Epidermal melanocyte (primary cell): ENCODE results near the gene GNB5.
A peak's percentile ranks its signal among the peaks of the same experiment; 100 is the strongest.

ENCODE experiments used
- DNase-seq: peaks from one replicate; pipeline ENCODE4 v3.0.0; 2011; ENCODE audit warnings: low spot score; ENCODE audit not compliant: insufficient read length

Gene GNB5

DNA sequence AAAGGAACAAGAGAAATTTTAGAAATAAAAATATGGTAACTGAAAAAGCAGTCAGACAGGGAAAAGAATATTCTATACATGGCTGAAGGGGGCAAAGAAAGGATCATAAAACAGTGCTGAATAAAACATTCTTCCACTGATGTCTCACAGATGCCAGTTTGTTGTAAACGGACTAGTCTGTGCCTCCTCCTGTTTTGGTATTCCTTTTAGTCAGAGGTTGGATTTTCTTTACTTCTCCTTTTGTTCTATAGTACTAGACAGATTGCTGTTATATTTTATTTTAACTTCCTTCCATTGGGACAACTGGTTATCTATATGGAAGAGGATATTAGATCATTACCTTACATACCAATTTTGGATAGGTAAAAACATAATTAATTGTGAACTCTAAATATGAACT is 16.0 kb upstream of the GNB5 start:
- no peak for DNase-seq

DNA sequence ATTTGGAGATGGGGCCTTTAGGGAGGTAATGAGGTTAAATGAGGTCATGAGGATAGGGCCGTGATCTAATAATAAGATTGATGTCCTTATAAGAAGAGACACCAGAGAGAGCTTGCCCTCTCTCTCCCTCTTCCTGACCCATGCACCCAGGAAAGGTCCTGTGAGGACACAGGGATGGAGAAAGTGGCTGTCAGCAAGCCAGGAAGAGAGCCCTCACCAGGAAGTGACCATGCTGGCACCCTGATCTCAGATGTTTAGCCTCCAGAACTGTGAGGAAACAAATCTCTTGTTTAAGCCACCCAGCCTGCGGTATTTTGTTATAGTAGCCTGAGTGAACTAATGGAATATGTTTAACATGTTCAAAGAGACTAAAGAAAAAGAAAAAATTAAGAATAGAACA is 15.3 kb upstream of the GNB5 start:
- DNase-seq: no peak

DNA sequence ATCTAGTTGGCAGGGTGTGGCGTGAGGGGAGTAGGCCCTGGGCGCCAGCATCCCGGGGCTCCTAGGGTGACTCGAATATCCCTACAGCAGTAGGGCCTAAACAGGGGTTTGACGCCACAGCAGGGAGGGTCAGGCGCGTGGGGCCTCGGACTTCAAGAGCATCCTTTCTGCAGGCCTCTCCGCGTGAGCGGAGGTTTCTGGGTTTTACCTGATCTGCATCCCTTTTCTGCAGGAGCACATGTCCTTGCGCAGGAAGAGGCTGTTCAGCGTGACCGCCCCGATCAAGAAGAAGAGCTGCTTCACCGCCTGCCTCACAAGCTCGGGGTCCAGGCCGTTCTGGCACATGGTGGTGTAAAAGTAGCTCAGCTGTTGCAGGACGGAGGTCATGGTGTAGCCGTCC is 13.5 kb upstream of the GNB5 start:
- DNase-seq: no peak

DNA sequence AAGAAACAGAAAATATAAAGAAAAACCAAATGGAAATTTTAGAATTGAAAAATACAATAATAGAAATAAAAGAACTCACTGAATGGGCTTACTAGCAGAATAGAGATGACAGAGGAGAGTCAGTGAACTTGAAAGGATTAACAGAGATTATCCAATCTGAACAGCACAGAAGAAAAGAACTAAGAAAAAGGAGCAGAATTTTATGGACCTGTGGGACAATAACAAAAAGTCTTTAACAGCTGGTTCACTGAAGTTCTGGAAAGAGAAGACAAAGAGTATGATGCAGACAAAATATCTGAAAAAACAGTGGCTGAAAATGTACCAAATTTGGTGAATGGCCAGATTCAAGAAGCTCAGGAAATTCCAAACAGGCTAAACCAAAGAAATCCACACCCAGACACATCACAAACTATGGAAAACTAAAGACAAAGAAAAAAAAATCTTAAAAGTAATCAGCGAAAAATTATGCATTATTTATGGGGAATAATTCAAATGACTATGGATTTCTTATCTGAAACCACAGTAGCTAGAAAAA is 9.7 kb upstream of the GNB5 start:
- no peak for DNase-seq

GRCh38 chr15:52199271-52199670 is 8.1 kb upstream of the GNB5 start:
- no peak for DNase-seq

- no peak for DNase-seq
Measured at GRCh38 chr15:52196891-52197290, 5.7 kb upstream of the GNB5 start.

GRCh38 chr15:52193791-52194190 is 2.6 kb upstream of the GNB5 start:
- DNase-seq: no peak

DNA sequence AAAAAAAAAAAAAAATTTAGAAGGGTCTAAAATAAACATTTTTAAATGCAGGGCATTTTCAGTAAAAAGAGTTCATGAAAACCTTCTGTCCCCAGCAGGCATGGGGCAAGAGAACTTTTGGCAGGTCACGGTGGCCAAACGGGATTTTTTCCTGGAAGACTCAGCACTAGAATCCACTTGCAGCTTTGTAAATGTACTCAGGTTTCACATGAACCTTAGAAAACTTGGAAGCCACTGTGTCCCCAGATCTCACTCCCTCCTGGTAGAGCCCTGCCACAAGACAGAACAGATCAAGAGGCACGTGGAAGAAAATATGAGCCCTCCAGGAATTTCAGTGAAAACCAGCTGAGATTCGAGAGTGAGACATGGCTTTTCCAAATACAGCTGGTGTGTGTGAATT is 2.1 kb upstream of the GNB5 start:
- no peak for DNase-seq

DNA sequence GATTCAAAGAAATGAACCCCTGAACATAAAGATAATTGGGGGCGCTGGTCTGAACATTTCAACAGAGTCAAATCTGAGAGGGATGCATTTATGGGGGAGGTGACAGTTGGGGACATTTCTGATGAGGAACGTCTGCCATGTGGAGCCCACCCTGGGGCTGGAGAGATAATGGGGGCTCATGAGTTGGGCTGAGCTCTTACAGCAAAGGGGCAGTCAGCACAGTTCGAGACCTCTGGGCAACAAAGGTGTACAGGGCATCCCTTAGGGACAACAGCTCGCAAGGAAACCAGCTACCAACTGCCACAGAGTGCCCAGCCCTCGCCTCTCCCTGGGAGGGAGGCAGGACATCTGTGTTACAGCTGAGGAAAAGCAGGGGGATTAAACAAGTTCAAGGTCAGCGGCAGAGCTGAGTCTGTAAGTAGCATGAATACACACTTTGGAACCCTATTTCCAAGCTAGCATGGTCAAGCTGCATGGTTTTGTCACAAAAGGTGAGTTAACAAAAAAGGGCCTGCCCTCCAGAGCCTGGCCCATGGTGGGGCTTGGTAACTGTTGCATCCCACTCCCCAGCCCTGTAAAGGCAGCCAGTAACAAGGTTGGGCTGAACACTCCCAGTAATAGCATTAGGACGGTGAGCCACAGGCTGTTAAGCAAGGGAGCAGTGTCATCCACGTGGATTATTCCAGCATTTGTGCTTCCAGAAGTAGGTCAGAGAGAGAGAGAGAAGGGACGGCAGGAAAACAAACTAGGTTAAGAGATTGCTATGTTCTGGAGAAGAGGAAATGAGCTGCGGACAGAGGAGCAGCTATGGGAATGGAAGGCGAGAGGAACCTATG is 4.3 kb downstream of the GNB5 start:
- no peak for DNase-seq

DNA sequence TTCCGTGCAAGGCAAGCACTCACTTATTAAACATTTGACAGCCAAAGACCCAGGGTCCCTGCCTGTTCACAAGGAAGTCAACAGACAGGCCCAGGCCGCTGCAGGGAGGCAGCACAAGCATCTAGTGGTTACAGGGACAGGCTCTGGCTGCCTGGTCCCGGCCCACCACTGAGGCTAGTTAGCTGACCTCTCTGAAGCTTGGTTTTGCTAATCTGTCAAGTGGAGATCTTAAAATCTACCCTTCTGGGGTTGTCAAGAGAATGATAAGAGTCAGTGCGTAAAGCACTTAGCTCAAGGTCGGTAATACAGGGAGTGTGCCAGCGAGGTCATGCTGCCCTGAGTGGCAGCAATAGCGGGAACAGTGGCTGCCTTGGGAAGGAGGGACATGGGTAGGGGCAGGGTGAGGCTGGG is 6.0 kb downstream of the GNB5 start:
- no peak for DNase-seq

GRCh38 chr15:52184721-52185120 is 6.5 kb downstream of the GNB5 start:
- DNase-seq: no peak

GRCh38 chr15:52183562-52184173 is 7.5 kb downstream of the GNB5 start:
- no peak for DNase-seq

GRCh38 chr15:52181938-52182780 is 9.0 kb downstream of the GNB5 start:
- no peak for DNase-seq

DNA sequence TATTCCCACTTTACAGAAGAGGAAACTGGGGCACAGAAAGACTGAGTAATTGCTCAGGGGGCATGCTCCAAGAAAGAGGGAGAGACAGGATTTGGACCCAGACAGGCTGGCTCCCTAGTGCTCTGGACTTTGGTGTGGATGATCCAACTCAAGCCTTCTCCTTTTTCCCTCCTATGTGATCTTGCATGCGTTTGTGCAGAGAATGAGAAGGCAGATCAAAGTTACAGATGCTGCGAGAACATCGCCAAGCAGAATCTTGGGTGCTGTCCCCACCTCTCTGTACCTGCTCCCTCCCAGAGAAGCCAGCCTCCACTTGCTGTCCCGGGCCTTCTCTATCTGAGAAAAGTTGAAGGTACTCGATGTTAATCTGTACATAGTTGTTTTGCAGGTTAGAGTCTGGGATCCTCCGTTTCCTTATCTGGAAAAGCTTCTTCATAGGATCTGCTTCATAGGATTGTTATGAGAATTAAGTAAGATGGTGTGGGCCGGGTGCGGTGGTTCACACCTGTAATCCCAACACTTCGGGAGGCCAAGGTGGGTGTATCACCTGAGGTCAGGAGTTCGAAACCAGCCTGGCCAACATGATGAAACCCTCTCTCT is 10.2 kb downstream of the GNB5 start:
- no peak for DNase-seq

GRCh38 chr15:52180196-52180835 is 10.9 kb downstream of the GNB5 start:
- DNase-seq: no peak

DNA sequence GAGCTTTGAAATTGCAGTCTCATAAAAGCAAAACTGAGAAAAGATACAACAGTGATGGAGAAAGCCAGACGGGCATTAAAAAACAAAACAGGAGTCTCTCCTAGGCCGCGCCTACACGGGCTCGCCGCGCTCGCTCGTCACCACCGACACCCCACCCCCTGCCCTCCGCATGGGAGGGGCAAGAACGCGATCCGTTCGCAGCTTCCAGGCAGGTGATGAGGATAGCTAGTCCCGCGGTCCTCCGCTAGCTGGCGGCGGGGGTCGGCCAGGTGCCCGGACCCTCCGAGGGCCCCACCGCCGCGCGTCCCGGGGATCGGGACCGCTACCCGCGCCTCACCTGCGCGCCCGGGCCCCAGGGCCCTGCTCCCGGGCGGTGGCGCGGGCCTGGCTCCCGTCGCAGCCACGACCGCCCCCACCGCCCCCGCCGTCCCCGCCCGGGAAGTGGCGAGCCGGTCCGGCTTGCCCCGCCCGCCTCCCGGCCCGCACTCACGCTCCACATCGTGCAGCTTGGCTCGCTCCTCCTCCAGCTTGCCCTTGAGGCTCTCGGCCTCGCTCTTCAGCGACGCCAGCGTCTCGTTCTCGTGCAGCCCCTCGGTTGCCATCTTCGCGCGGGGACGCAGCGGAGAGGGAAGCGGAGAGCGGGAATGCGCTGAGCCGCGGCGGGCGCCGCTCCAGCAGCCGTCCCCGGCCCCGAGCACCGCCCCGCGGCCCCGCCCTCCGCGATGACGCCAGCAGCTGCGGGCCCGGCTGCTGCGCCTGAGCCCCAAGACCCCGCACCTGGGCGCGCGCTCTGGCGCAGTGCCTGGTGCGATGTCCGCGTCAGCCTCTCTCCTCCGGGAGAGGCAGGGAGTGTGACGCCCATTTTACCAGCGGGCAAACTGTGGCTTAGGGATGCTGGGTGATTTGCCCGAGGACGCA is 11.7 kb downstream of the GNB5 start:
- peak; percentile 84 for DNase-seq

DNA sequence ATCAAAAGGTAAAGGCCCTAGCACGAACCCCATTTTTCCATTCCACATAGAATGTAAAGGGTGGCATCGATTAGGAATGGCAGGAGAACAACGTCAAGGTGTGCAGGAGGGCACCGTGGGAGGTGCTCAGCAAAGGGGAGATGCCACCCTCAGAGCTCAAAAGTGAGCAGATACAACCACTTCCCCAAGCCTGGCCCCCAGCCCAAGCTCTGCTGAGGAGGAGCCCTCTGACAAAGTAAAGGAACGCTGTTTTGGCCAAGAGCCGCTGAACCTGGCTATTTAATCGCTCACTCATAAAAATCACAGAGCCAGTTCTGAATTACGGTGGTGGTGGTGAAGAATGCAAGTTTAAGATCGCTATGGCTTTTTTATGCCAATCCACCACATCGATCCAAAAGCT is 12.4 kb downstream of the GNB5 start:
- no peak for DNase-seq

DNA sequence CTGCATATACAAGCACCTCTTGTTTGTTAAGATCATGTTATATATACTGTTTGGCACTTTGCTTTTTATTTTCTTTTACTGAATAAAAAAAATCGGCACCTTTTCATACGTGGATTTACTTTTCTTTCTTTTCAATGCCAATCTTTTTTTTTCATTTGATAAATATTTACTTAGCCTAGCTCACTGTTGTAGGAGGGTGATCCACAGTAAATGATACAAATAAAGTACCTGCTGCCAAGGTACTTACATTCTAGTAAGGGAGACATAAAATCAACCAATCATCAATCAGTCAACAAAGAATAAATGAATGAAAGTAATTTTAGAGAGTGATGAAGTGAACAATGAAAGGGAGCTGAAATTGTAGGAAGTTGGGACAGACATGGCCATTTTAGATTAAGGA is 18.3 kb downstream of the GNB5 start:
- DNase-seq: no peak

DNA sequence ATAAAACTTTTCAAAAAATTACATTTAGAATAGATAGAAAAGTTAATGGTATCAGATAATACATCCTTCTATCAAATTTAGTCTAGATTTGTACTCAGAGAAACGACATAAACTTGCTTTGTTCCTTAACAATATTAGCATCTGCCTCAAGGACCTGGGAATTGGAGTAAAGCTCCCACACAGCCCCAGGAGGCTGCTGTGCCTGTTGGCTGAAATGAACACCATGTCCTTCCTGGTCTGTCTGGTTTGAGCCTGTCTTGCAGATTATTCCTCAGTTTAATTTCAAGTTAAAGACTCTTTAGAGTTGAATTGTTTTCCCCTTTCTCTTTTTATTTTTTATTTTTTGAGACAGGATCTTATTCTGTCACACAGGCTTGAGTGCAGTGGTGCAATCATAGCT is 19.4 kb downstream of the GNB5 start:
- no peak for DNase-seq

DNA sequence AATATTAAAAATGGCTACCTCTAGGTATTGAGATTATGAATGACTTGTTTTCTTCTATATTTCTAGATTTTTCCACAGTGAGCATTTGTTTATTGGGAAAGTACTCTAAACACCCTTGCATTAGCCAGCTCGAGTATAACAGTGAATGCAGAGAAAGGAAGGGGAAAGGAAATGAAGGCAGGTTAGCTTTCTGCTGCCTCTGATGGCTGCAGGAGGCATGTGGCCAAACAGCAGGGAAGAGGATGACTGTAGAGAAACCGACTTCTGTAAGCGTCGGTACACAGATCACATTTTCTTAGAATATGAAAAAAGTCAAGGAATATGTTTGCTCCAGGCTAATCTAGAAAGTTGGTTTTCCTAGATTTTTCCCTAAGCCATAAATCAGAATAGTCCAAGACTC is 19.8 kb downstream of the GNB5 start:
- DNase-seq: no peak
